IPS-18c (cell line): Measurements from ENCODE around the gene OMP.

Source experiments
- H3K4me3 ChIP-seq: 2 replicates; pipeline ENCODE4 v1.7.0; 2013; ENCODE audit warnings: low read depth, mild to moderate bottlenecking, low read length, moderate library complexity; ENCODE audit not compliant: insufficient read depth
- H3K9me3 ChIP-seq: one replicate; pipeline ENCODE4 v1.6.1; 2013; ENCODE audit warnings: mild to moderate bottlenecking, low read length, moderate library complexity; ENCODE audit not compliant: control insufficient read depth, insufficient read depth

The OMP gene

GRCh38 chr11:77150836-77151235 is 48.2 kb downstream of the OMP start:
- Histone ChIP-seq H3K4me3 (no peak overlapping the region), H3K9me3 (no peaks in the 10 kb centered on the region)

GRCh38 chr11:77151804-77152509 is 49.3 kb downstream of the OMP start:
- H3K4me3 ChIP-seq: no peak overlapping the region
- no peaks in the 10 kb centered on the region for H3K9me3 ChIP-seq

GRCh38 chr11:77152846-77153245 is 50.2 kb downstream of the OMP start:
- Histone ChIP-seq H3K9me3 (no peaks in the 10 kb centered on the region), H3K4me3 (no peak overlapping the region)
